Measurements from ENCODE around the gene PEF1.

Gene PEF1

GRCh38 chr1:31670593-31670964 is 25.9 kb upstream of the PEF1 start:
- peak overlapping the region; percentile 97 for H3K27ac ChIP-seq
- TF ChIP-seq, protein P1, sequence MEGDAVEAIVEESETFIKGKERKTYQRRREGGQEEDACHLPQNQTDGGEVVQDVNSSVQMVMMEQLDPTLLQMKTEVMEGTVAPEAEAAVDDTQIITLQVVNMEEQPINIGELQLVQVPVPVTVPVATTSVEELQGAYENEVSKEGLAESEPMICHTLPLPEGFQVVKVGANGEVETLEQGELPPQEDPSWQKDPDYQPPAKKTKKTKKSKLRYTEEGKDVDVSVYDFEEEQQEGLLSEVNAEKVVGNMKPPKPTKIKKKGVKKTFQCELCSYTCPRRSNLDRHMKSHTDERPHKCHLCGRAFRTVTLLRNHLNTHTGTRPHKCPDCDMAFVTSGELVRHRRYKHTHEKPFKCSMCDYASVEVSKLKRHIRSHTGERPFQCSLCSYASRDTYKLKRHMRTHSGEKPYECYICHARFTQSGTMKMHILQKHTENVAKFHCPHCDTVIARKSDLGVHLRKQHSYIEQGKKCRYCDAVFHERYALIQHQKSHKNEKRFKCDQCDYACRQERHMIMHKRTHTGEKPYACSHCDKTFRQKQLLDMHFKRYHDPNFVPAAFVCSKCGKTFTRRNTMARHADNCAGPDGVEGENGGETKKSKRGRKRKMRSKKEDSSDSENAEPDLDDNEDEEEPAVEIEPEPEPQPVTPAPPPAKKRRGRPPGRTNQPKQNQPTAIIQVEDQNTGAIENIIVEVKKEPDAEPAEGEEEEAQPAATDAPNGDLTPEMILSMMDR (conservative IDR thresholded peaks at IDR 0.05; ENCODE audit: low read depth): no peak
- ChIA-PET POLR2A (ENCODE audit: low non-redundant PET) (no interaction called here), CTCF (interaction anchor here (0.6 to 1.7 kb wide), 5 partner anchors 12 to 118 kb away, joined by 3 to 10 read pairs (median 5); no protein-coding TSS in a partner anchor)
- no peak for DNase-seq (ENCODE audit: low spot score)

DNA sequence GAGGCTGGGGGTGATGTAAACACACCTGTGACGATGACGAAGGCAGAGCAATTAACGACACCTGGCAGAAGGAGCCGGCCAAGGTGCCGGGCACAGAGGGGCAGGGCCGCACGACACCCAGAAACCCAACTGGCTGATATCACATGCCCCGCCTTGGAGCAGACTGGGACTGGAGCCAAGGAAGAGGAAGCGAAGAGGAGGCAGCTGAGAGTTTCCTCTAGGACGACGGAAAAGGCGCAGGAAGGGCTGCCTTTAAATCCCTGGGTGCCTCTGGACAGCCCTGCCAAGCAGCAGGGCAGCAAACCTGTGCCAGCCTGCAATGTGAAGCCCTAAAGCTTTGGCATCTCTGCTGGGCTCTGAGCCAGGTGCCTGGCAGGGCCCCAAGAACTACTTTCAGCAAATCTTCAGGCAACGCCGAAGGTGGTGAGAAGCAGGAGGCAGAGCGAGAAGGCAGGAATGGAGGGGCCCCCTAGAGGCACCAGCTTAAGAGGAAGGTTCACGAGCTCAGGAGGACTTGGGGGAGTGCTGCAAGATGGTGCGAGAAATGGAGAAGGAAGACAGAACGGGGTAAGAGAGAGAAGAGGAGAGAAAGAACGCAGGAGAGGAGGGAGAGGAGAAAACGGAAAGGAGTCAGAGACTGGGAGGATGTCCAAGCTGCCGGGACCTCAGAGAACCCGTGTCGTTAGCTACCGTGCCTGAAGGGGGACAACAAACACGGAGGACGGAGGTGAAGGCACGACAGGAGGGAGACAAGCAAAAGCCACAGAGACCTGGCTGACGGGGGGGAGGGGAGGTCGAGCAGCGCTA is 25.3 kb upstream of the PEF1 start:
- peak; percentile 77 for DNase-seq (ENCODE audit: low spot score)
- peak overlapping the region; percentile 97 for H3K27ac ChIP-seq
- POLR2A ChIA-PET (ENCODE audit: low non-redundant PET): no interaction called here
- TF ChIP-seq, protein P1 (conservative IDR thresholded peaks at IDR 0.05; ENCODE audit: low read depth): peak; percentile 49; the same call in 1 of the 2 replicates
- CTCF ChIA-PET: interaction anchor here (0.6 to 1.7 kb wide), 7 partner anchors 11 to 1583 kb away, joined by 3 to 10 read pairs (median 5); no protein-coding TSS in a partner anchor

DNA sequence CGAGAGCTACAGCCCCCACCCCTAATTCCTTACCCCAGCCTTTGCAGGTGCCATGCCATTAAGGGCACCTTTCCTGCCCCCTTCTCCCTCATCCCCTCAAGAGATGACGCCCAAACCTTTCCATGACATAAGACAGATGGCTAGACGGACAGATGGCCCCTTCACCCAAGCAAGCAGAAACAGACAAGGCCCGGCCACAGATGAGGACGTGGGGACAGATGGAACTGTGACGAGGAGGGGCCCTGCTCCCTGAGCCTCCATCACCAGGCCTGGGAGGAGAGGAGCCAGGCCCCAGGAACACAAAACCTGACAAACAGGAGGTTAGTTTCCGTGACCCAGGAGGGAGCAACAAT is 24.7 kb upstream of the PEF1 start:
- ChIA-PET CTCF (interaction anchor here (0.6 to 1.7 kb wide), 4 partner anchors 11 to 120 kb away, joined by 3 to 10 read pairs (median 5); no protein-coding TSS in a partner anchor), POLR2A (ENCODE audit: low non-redundant PET) (no interaction called here)
- DNase-seq (ENCODE audit: low spot score): no peak
- H3K27ac ChIP-seq: peak overlapping the region; percentile 97
- TF ChIP-seq, protein P1 (conservative IDR thresholded peaks at IDR 0.05; ENCODE audit: low read depth): no peak

- ChIA-PET CTCF (interaction anchor here (0.6 to 2.7 kb wide), 4 partner anchors 24 to 121 kb away, joined by 3 to 16 read pairs (median 4); no protein-coding TSS in a partner anchor), POLR2A (ENCODE audit: low non-redundant PET) (no interaction called here)
- TF ChIP-seq, protein P1 (conservative IDR thresholded peaks at IDR 0.05; ENCODE audit: low read depth): no peak
- peak overlapping the region; percentile 97 for H3K27ac ChIP-seq
- DNase-seq (ENCODE audit: low spot score): no peak
Measured at GRCh38 chr1:31668303-31668883, 23.7 kb upstream of the PEF1 start.

DNA sequence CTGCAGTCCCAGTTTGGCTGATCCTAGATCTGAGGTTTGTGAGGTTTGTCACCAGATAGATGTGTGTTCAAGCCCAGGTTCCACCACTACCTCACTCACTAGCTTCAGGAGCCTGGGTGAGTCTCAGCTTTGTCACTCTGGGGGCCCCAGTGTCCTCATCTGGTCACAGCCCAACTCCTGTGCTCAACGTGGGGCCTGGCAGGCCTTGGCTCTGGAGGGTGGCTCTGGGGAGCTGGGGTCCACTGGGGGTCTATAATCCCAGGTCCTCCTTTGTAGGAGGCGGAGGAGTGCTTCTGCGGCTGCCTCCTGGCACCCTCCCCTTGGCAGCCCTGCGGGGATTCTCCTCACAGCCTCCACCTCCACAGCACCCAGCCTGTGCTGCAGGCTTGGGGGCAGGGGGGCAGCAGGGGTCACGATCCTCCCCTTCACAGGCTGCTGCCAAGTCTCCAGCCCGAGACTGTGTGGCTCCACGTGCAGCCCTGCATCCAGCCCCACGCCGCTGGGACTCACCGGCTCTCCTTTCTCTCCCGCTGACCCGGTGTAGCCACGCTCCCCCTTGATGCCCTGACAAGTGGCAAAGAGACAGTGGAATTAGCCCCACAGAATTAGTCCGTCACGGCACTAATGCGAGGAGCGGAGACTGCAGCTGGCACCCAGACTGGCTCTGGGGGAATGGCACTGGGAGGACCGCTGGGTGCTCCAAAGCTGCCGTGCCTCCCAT is 22.5 kb upstream of the PEF1 start:
- ChIA-PET CTCF (interaction anchor here (0.6 to 2.7 kb wide), 4 partner anchors 9 to 122 kb away, joined by 3 to 16 read pairs (median 4); no protein-coding TSS in a partner anchor), POLR2A (ENCODE audit: low non-redundant PET) (no interaction called here)
- TF ChIP-seq, protein P1 (conservative IDR thresholded peaks at IDR 0.05; ENCODE audit: low read depth): no peak
- no peak for DNase-seq (ENCODE audit: low spot score)
- H3K27ac ChIP-seq: peak overlapping the region; percentile 97

All from RWPE1 (cell line).